ENCODE data around the gene VSIG10L2. TPM values are rescaled to one million over a fixed set of nuclear protein-coding genes. Genes with fewer than 3 reads are reported as not detected.

The VSIG10L2 gene
- total and polyA plus RNA-seq, 2 experiments from 2014 or later = not detected

DNA sequence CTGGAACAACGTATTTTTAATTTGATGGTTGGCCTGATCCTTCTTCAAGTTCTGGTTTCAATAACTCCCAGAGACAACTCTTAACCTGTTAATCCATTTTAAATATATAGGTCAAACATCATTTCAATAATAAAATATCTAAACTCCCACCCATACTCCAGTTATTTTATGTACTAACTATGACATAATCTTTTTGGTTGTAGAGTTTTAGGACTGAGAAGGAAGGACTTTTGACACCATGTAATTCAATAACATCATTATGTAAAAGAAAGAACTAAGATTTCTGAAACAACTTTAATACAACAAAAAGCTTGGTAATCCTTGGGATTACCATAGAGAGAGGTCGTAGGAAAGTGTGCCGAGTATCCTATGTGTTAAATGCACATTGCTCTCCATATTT is 31.5 kb downstream of the VSIG10L2 start:
- no peaks in the 10 kb centered on the region for H3K9me3 ChIP-seq (ENCODE audit: low read depth)
- no peak overlapping the region for H3K4me3 ChIP-seq
- H3K4me1 ChIP-seq (ENCODE audit: insufficient read depth) = no peaks in the 10 kb centered on the region
- no peak overlapping the region for H3K27ac ChIP-seq
- no peak overlapping the region for H3K9ac ChIP-seq
- no peaks in the 10 kb centered on the region for H3K36me3 ChIP-seq (ENCODE audit: low read depth)
- no peaks in the 10 kb centered on the region for H3K27me3 ChIP-seq (replicated peaks; ENCODE audit: insufficient read depth)
- H2AFZ ChIP-seq = no peak overlapping the region
- H3F3A ChIP-seq (ENCODE audit: insufficient read depth) = no peaks in the 10 kb centered on the region
- no peaks in the 10 kb centered on the region for H3K9me2 ChIP-seq (ENCODE audit: insufficient read depth)
- no peaks in the 10 kb centered on the region for H3K79me2 ChIP-seq (ENCODE audit: insufficient read depth)
- in situ Hi-C loops (cut with MboI) = no loop called here
- 55 to 58% methylated on average over 3 of the region's 3 CpGs for WGBS, 2 experiments (ENCODE audit: low coverage in 1 of 2, low lambda C conversion rate in 2 of 2, missing lambda C conversion rate in 2 of 2)
- TF ChIP-seq EZH2phosphoT487 (IDR thresholded peaks at IDR 0.05; ENCODE audit: insufficient read depth, low read depth) = no peak
- no peak for TF ChIP-seq EZH2 (IDR thresholded peaks at IDR 0.05; ENCODE audit: insufficient read depth, poor library complexity, severe bottlenecking)
- H4K20me1 ChIP-seq (ENCODE audit: insufficient read depth) = no peaks in the 10 kb centered on the region
- H3K4me2 ChIP-seq (ENCODE audit: unreplicated experiment) = no peak overlapping the region
- no peak for DNase-seq

DNA sequence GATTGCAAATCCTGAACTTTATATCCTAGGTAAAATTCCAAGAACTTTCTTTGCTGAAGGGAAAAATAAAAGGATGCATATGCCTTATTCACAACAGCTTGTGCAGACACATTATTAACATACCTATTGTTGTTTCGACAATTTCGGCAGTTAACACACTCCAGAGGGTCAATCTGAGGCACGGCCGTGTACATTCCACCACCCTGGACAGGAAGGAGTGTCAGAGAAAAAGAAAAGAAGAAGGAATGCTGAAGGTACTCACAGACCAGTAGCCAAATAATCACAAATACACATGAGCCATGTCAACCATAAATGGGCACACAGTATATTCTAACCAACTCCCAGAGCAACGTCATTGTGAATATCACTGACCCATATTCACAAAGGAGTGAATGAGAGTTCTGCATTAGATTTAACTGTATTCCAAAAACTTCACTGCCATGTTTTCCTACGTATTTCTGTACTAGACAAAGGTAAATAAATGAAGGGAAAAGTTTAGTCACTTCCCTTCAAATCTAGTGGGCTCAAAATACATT is 32.4 kb downstream of the VSIG10L2 start:
- Histone ChIP-seq H3K4me2 (ENCODE audit: unreplicated experiment) (no peak overlapping the region), H3K9me2 (ENCODE audit: insufficient read depth) (no peaks in the 10 kb centered on the region), H2AFZ (no peak overlapping the region), H3K36me3 (ENCODE audit: low read depth) (no peaks in the 10 kb centered on the region), H3K9ac (no peak overlapping the region), H4K20me1 (ENCODE audit: insufficient read depth) (no peaks in the 10 kb centered on the region), H3K9me3 (ENCODE audit: low read depth) (no peaks in the 10 kb centered on the region), H3K27ac (no peak overlapping the region), H3K79me2 (ENCODE audit: insufficient read depth) (no peaks in the 10 kb centered on the region), H3F3A (ENCODE audit: insufficient read depth) (no peaks in the 10 kb centered on the region), H3K27me3 (replicated peaks; ENCODE audit: insufficient read depth) (no peaks in the 10 kb centered on the region), H3K4me1 (ENCODE audit: insufficient read depth) (no peaks in the 10 kb centered on the region), H3K4me3 (no peak overlapping the region)
- WGBS, 2 experiments (ENCODE audit: low coverage in 1 of 2, low lambda C conversion rate in 2 of 2, missing lambda C conversion rate in 2 of 2) = 73 to 76% methylated on average over 6 of the region's 6 CpGs
- TF ChIP-seq EZH2phosphoT487 (IDR thresholded peaks at IDR 0.05; ENCODE audit: insufficient read depth, low read depth) = no peak
- no peak for TF ChIP-seq EZH2 (IDR thresholded peaks at IDR 0.05; ENCODE audit: insufficient read depth, poor library complexity, severe bottlenecking)
- in situ Hi-C loops (cut with MboI) = no loop called here
- no peak for DNase-seq

DNA sequence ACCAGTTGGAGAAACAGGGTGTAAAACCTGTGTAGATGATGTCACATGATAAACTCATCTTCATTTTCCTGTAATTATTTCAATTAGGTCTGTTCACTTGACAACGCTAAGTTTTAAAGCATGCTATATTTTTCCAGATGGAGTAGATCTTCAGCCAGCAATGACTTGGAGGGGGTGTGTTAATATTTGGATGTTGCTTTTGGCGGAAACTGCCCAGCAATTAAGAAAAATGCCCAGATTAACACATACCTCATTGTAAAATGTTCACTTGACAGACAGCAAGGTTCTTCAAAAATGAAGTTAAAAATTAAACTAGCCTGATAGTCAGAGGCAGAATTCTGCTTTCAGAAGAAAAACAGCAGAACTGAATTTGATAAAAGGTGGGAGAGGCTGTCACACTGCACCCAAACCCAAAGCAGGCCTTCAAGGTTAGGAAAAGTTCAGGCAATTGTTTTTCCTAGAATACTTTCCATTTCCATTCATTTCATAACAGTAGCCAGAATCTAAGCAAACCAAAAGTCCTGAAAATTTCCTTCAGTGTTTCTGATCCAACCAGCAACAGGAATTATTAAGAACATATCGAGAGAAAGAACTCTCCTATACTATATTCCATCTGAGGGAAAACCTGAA is 33.0 kb downstream of the VSIG10L2 start:
- DNase-seq = no peak
- TF ChIP-seq EZH2phosphoT487 (IDR thresholded peaks at IDR 0.05; ENCODE audit: insufficient read depth, low read depth) (no peak), EZH2 (IDR thresholded peaks at IDR 0.05; ENCODE audit: insufficient read depth, poor library complexity, severe bottlenecking) (no peak)
- Histone ChIP-seq H3F3A (ENCODE audit: insufficient read depth) (peaks cover 3% of the 10 kb centered on the region; the same call in 1 of the 2 replicates), H3K27me3 (replicated peaks; ENCODE audit: insufficient read depth) (no peaks in the 10 kb centered on the region), H3K4me2 (ENCODE audit: unreplicated experiment) (no peak overlapping the region), H3K27ac (no peak overlapping the region), H3K36me3 (ENCODE audit: low read depth) (no peaks in the 10 kb centered on the region), H4K20me1 (ENCODE audit: insufficient read depth) (no peaks in the 10 kb centered on the region), H3K79me2 (ENCODE audit: insufficient read depth) (no peaks in the 10 kb centered on the region), H3K4me3 (no peak overlapping the region), H2AFZ (no peak overlapping the region), H3K4me1 (ENCODE audit: insufficient read depth) (peaks cover 4% of the 10 kb centered on the region), H3K9me2 (ENCODE audit: insufficient read depth) (no peaks in the 10 kb centered on the region), H3K9ac (no peak overlapping the region), H3K9me3 (ENCODE audit: low read depth) (no peaks in the 10 kb centered on the region)
- 46 to 54% methylated on average over 3 of the region's 3 CpGs for WGBS, 2 experiments (ENCODE audit: low coverage in 1 of 2, low lambda C conversion rate in 2 of 2, missing lambda C conversion rate in 2 of 2)
- in situ Hi-C loops (cut with MboI) = no loop called here

DNA sequence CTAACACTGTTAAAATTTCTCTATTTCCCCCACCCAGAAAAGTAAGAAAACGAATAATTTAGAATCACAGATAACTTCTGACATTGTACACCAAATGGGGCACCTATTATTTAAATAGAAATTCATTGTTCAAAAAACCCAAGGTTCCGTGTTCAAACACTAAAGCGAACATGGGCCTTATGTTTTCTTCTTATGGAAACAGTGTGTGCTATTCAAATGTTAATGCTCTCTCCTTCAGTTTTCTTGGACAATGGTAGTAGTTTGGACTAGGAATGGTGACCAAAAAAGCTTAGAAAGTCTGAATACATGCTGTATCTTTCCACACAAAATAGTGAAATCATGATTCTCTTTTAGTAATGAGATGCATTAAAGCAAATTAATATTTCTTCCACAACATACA is 33.7 kb downstream of the VSIG10L2 start:
- Histone ChIP-seq H3K9ac (no peak overlapping the region), H3K4me2 (ENCODE audit: unreplicated experiment) (no peak overlapping the region), H3K4me3 (no peak overlapping the region), H3F3A (ENCODE audit: insufficient read depth) (peaks cover 6% of the 10 kb centered on the region; the same call in 1 of the 2 replicates), H3K27ac (no peak overlapping the region), H3K9me3 (ENCODE audit: low read depth) (no peaks in the 10 kb centered on the region), H3K79me2 (ENCODE audit: insufficient read depth) (no peaks in the 10 kb centered on the region), H3K4me1 (ENCODE audit: insufficient read depth) (peaks cover 7% of the 10 kb centered on the region), H3K9me2 (ENCODE audit: insufficient read depth) (no peaks in the 10 kb centered on the region), H3K27me3 (replicated peaks; ENCODE audit: insufficient read depth) (no peaks in the 10 kb centered on the region), H3K36me3 (ENCODE audit: low read depth) (no peaks in the 10 kb centered on the region), H4K20me1 (ENCODE audit: insufficient read depth) (no peaks in the 10 kb centered on the region), H2AFZ (no peak overlapping the region)
- TF ChIP-seq EZH2 (IDR thresholded peaks at IDR 0.05; ENCODE audit: insufficient read depth, poor library complexity, severe bottlenecking) (no peak), EZH2phosphoT487 (IDR thresholded peaks at IDR 0.05; ENCODE audit: insufficient read depth, low read depth) (no peak)
- DNase-seq = no peak
- WGBS, 2 experiments (ENCODE audit: low coverage in 1 of 2, low lambda C conversion rate in 2 of 2, missing lambda C conversion rate in 2 of 2) = 86% methylated on average over 3 of the region's 3 CpGs
- in situ Hi-C loops (cut with MboI) = no loop called here

Measured in GM23248 (cell line).